Fibroblast of villous mesenchyme (primary cell): ENCODE results near the gene SAPCD1. TPM values are rescaled to one million over a fixed set of nuclear protein-coding genes. Genes with fewer than 3 reads are reported as not detected.

Source experiments
- DNase-seq: peaks from one replicate; pipeline ENCODE4 v3.0.0-alpha.2; 2010; ENCODE audit warnings: low read depth
- H3K4me3 ChIP-seq: 2 replicates; pipeline ENCODE4 v1.5.1; 2011; ENCODE audit warnings: low read depth, mild to moderate bottlenecking, low read length
- total RNA-seq: library from RNA; depleted of rRNA; stranded (reverse); fragments of >200 nt; gene quantifications from 2 replicates; pipeline ENCODE4 v1.2.3, GENCODE V29; 2012
- TF ChIP-seq, protein P1 (sequence below): IDR thresholded peaks from 2 replicates; pipeline ENCODE4 v1.5.1; 2012; ENCODE audit warnings: low read depth, mild to moderate bottlenecking, low read length; ENCODE audit not compliant: insufficient read depth

SAPCD1 gene
- total RNA-seq: 0.43 and 1.3 TPM in 2 replicates

- TF ChIP-seq, protein P1, sequence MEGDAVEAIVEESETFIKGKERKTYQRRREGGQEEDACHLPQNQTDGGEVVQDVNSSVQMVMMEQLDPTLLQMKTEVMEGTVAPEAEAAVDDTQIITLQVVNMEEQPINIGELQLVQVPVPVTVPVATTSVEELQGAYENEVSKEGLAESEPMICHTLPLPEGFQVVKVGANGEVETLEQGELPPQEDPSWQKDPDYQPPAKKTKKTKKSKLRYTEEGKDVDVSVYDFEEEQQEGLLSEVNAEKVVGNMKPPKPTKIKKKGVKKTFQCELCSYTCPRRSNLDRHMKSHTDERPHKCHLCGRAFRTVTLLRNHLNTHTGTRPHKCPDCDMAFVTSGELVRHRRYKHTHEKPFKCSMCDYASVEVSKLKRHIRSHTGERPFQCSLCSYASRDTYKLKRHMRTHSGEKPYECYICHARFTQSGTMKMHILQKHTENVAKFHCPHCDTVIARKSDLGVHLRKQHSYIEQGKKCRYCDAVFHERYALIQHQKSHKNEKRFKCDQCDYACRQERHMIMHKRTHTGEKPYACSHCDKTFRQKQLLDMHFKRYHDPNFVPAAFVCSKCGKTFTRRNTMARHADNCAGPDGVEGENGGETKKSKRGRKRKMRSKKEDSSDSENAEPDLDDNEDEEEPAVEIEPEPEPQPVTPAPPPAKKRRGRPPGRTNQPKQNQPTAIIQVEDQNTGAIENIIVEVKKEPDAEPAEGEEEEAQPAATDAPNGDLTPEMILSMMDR: no peak
- H3K4me3 ChIP-seq: no peak within 1 kb of the TSS
- no peak for DNase-seq
Observed at GRCh38 chr6:31762356-31762755, at the start of gene SAPCD1. SAPCD1 (plus strand) TSS chr6:31762656; CDS start chr6:31763055, 399 bp downstream.

DNA sequence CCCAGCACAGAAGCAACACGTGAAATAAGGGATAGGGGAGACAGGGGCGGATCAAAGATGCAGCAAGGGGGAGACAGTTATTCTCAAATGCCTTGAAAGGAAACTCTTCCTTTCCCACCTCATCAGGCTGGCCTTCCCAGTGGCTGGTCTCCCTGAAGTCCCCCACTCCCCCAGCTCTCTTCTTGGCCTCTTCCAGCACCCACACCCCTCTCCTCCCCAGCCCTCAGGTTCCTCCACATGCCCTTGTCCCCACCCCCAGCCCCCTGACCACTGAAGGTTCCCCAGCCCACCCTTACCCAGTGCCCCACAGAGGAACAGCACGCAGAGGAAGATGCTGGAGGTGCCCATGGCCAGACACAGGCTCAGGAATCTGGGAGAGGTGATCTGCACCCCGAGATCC, 49.0 kb upstream of the SAPCD1 start:
- TF ChIP-seq, protein P1: no peak
- no peak for DNase-seq

GRCh38 chr6:31713991-31714684, 48.3 kb upstream of the SAPCD1 start:
- no peak overlapping the region for H3K4me3 ChIP-seq
- DNase-seq: no peak
- TF ChIP-seq, protein P1: no peak

More for the DNA sequence above, 49.0 kb upstream of the SAPCD1 start:
- H3K4me3 ChIP-seq: no peak overlapping the region

- no peak within 1 kb of the TSS for H3K4me3 ChIP-seq
- TF ChIP-seq, protein P1: no peak
- no peak for DNase-seq
Observed at GRCh38 chr6:31715022-31715958, 47.2 kb upstream of the SAPCD1 start, which contains the start of gene LY6G6D. LY6G6D (plus strand) TSS chr6:31715348; CDS start chr6:31715356, 8 bp downstream.

GRCh38 chr6:31717499-31718222, 44.8 kb upstream of the SAPCD1 start:
- DNase-seq: no peak
- no peak overlapping the region for H3K4me3 ChIP-seq
- TF ChIP-seq, protein P1: no peak

DNA sequence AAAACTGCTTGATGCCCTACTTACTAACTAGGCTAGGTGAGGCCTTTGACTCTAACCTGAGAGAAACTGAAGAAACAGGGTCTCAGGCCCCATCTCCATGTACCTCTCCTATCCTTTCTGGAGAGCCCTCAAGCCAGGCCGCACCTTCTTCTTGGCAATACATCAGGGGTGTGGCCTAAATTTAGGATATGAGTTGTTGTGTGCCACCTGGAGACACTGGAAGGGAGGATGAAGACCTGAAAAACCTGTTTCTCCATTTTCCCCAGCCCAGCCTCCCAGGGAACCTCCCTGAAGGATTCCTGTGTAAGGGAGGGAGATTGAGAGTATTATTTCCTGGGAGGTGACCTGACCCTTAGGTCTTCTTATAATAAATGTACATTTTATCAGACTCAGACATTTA, 44.2 kb upstream of the SAPCD1 start:
- no peak overlapping the region for H3K4me3 ChIP-seq
- no peak for DNase-seq
- TF ChIP-seq, protein P1: no peak
